ENCODE results near the gene KLHL30.

The KLHL30 gene

DNA sequence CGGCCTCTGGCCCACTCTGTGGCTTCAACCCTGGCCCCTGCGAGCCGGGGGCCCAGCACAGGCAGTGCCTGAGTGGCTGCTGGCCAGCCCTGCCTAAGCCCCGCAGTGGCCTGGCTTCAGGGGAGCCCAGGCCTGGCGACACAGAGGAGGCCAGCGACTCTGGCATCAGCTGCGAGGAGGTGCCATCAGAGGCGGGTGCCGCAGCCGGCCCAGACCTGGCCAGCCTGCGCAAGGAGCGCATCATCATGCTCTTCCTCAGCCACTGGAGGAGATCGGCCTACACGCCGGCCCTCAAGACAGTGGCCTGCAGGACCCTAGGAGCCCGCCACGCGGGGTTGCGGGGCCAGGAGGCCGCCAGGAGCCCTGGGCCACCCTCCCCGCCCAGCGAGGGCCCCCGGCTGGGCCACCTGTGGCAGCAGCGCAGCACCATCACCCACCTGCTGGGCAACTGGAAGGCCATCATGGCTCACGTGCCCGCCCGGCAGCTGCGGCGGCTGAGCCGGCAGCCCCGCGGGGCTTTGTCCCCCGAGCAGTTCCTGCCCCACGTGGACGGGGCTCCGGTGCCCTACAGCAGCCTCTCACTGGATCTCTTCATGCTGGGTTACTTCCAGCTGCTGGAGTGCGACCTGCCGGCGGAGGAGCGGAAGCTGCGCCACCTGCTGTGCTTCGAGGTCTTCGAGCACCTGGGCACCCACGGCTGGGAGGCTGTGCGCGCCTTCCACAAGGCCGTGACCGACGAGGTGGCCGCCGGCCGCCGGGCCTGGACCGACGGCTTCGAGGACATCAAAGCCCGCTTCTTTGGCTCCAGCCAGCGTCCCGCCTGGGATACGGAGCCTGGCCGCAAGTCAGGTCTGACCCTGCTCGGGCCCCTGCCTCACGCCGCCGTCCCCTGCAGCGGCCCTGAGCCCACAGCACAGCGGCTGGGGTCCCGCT, 7.5 kb upstream of the KLHL30 start:
- DNase-seq (ENCODE audit: low read depth in 2 of 2), result no peak

DNA sequence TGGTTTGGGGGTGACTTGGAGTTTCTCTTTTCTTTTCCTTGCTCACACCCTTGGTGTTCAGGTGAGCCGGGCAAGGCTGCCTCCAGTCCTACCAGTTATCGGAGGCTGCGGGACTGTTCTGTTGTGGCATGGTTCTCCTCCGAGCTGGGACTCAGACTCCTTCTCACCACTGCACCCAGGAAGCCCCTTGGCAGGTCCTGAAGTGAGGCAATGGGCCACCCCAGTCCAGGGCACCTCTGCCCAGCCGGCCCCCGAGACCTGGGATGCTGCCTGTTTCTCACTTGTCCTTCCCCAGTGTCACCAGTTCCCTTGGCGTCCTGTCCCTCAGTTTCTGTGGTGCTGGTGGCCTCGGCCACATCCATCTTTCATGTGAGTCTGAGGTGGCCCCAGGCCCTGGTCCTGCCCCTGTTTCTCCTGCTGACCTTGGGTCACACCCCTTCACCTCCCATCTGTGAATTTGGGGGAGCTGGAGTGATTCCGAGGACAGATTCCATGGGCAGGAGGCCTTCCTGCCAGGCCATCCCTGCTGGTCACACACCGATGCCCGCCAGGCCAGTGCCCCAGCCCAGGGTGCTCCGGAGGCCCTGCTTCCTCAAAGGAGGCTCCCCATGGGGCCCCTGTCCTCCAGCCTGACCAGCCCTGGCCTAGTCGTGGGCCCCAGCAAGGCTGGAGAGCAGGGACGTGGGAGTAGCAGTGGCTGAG, 6.6 kb upstream of the KLHL30 start:
- no peak for DNase-seq (ENCODE audit: low read depth in 2 of 2)

DNA sequence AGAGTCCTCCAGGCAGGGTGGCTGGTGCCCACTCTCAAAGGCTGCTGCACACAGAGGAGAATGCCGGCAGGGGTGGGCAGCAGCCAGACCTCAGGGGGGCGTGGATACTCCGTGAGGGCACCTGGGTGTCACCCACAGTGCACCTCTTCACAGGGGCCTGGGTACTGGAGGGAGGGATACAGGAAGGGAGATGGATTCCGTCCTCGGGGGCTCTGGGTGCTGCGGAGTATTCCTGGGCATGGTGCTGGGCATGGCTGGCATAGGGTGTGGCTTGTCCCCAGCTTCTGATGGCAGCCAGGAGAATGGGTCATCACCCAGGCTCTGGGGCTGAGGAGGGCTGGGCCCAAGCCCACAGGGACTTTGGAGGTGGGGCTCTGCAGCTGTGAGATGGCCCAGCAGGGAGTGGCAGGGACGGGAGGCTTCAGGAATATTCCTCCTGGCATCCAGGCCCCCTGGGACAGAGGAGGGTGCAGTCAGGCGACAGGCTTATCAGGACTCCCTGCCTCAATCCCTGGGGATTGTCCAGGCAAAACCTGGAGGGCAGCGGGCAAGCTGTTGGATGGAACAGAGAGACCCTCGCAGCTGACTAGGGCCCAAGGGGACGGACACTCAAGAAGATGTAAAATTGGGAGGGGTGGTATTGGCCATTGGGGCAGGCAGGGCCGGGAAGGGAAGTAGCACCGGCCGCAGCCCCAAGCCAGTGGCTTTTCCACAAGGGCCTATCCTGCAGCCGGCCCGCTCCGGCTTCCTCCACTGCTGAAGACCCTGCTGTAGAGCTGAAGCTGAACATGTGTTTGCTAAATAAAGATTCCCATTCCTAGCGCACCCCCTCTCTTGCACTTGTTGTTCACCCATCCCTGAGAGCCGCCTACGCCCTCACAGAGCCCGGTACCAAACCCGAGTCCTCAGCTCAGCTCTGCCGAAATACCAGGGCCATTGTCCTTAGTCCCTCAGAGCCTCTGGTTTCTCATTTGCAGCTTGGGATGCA, 5.7 kb upstream of the KLHL30 start:
- no peak for DNase-seq (ENCODE audit: low read depth in 2 of 2)

DNA sequence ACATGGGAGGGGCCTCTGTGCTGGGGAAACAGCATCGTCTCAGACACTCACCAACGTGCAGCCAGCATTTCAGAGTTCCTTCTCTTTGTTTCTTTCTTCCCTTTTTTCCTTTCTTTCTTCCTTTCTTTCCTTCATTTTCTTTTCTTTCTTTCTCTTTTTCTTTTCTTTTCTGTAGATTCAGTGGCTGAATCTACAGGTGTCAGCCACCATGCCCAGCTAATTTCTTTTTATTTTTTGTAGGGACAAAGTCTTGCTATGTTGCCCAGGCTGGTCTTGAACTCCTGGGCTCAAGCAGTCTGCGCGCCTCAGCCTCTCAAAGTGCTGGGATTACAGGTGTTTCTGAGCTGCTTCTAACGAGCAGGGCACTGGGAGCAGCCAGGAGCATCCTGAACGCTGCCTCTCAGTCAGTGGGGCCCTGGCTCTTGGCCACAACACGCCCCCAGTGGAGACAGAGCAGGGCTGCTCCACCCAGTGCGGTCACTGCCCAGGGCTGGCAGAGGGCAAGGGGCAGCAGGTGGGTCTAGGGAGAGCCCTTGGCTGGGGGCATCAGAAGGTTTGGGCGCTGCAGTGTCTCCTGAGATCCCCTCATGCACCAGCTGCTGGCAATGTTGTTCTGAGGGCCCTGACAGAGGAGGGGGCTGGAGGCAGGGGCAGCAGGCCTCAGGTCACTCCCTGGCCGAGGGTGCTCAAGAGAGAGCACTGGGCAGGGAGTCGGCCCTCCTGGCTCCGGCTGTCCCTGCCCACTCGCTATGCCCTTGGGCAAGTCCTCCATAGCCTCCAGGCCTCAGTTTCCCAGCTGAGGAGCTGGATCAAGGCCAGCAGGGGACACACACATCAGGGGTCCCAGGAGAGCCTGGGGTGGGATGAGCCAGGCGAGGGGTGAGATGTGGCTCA, 4.7 kb upstream of the KLHL30 start:
- DNase-seq (ENCODE audit: low read depth in 2 of 2), result no peak

DNA sequence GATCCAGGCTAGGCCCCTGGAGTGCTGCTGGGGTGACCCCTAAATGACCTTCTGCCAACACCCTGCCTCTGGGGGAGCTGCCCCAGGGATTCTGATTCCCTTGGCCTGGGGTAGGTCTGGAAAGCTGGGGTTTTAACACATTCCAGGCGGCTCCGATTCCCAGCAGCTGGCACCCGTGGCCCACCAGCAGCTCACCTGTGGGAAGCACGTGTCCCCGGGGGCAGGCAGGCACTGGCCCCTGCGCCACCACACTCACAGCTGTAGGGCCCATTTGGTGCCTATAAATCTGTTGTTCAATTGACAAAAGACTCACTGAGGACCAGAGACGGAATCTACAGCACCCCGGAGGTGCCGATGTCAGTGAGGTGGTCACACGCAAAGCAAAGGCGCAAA, 4.1 kb upstream of the KLHL30 start:
- no peak for DNase-seq (ENCODE audit: low read depth in 2 of 2)

DNA sequence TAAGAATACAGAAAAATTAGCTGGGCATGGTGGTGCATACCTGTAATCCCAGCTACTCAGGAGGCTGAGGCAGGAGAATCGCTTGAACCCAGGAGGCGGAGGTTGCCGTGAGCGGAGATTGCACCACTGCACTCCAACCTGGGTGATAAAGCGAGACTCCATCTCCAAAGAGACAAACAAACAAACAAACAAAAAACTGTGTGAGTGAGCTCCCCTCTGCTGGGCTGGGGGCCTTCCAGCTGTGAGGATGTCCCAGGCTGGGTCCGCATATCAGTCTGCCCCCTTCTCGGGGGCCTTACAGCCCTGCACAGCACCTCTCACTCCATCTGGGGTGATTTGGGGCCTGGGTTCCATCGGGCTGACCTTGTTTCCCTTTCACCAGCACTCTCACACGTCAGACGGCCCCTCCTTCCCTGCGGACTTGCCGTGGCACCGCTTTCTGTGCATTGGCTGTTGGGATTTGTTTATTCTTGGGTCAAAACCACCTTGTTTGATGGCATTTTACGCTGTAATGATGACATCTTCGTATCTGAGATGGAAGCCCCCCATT, 2.8 kb upstream of the KLHL30 start:
- no peak for DNase-seq (ENCODE audit: low read depth in 2 of 2)

DNA sequence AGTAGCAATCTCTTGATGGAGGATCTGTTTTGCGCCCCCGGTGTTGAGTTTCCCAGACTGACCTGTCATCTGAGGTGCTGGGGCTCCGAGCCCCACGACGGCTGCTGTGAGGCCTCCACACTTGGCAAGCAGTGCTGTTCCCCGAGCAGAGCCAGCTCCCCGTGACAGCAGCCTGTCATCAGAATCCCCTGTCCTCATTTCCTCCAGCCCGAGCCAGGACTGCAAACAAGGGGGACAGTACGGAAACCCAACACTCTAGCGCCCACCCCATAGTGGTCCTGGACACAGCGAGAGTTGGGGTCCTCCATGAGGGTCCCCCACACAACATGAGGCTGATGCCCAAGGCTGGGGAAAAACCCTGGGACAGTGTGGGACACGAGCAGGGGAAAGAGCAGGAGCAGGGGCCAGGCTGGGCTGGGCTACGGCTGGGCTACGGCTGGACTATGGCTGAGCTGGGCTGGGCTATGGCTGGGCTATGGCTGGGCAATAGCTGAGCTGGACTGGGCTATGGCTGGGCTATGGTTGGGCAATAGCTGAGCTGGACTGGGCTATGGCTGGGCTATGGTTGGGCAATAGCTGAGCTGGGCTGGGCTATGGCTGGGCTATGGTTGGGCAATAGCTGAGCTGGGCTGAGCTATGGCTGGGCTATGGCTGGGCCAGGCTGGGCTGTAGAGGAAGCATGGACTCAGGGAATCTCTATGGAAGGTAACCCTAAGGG, 1.5 kb upstream of the KLHL30 start:
- no peak for DNase-seq (ENCODE audit: low read depth in 2 of 2)

DNA sequence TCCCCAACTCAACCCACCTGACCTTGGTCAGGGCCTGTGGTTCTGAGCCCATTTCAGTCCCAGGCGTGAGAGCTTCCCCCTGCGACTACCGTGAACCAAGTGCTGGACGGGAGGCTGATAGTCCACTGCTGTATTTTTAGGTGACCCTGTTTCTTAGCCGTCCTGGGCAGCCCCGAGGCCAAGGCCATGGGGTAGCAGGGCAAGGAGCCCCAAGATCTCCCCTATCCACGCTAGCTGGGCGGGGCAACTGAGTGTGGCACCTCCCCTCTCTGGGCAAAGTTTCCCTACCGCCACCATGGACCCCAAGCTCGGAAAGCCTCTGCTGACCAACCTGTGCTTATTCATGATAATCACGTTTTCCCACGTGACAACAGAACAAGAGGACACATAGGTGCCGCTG, 583 bp upstream of the KLHL30 start:
- no peak for DNase-seq (ENCODE audit: low read depth in 2 of 2)

DNA sequence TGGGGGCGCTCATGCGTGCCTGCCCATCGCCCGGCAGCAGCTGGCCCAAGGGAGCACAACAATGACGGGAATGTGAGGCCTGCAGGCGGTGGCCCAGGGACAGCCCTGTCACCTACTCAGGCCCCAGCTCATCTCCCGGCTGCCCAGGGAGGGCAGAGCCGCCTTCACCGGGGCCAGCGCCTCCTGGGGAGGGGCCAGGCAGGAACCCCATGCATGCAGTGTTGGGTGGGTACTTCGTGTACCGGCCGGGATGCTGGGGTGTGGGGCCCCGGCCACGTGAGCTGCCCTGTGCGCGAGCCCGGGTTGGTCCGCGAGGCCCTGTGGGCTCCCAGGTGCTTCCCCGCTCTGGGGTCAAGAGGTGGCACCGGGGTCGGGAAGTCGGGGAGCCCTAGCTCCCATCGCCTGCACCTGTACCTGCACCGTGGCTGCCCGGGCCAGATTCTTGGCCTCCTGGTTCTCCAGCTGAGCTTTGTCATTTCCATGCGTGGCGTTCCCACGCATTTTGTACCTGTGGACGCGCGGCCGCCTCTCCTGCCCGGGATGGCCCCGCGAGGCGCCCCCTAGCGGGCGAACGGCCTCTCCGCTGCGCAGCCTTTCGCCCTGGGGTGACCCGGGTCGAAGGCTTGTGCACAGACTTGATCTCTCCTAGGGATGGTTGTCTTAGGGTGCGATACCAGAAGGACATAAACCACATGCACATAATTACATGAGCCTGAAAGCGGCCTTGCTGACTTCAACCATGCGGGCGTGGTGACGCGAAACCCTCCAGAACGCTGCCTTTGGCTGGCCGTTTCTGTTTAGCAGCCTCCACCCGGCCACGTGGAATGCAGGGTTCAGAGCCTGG, 950 bp downstream of the KLHL30 start:
- DNase-seq (ENCODE audit: low read depth in 2 of 2), result no peak

DNA sequence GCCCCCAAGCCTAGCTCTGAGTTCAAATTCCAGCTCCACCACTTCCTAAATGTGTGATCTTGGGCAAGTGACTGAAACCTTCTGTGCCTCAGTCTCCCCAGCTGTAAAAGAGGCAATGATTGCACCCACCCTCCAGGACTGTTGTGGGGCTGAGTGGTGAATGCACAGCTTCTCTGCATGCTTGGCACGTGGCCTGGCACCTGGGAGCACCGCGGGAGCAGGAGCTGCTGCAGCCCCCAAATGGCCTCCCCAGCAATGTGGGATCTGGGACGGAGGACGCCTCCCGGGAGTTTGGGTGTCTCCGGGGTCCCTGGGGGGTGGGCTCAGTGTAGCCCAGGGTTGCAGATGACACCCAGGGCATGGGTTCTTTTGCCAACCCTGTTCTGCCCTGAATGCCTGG, 1.6 kb downstream of the KLHL30 start:
- no peak for DNase-seq (ENCODE audit: low read depth in 2 of 2)

DNA sequence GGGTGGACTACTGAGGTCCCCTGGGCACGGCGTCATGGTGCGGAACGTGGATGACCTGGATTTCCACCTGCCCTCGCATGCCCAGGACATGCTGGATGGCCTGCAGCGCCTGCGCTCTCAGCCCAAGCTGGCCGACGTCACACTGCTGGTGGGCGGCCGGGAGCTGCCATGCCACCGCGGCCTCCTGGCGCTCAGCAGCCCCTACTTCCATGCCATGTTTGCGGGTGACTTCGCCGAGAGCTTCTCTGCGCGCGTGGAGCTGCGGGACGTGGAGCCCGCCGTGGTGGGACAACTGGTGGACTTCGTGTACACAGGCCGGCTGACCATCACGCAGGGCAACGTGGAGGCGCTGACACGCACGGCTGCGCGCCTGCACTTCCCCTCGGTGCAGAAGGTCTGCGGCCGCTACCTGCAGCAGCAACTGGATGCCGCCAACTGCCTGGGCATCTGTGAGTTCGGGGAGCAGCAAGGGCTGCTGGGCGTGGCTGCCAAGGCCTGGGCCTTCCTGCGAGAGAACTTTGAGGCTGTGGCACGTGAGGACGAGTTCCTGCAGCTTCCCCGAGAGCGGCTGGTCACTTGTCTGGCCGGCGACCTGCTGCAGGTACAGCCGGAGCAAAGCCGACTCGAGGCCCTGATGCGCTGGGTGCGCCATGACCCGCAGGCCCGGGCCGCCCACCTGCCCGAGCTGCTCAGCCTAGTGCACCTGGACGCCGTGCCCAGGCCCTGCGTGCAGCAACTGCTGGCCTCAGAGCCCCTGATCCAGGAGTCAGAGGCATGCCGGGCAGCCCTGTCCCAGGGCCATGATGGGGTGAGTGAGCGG, 2.5 kb downstream of the KLHL30 start:
- DNase-seq (ENCODE audit: low read depth in 2 of 2), result no peak

DNA sequence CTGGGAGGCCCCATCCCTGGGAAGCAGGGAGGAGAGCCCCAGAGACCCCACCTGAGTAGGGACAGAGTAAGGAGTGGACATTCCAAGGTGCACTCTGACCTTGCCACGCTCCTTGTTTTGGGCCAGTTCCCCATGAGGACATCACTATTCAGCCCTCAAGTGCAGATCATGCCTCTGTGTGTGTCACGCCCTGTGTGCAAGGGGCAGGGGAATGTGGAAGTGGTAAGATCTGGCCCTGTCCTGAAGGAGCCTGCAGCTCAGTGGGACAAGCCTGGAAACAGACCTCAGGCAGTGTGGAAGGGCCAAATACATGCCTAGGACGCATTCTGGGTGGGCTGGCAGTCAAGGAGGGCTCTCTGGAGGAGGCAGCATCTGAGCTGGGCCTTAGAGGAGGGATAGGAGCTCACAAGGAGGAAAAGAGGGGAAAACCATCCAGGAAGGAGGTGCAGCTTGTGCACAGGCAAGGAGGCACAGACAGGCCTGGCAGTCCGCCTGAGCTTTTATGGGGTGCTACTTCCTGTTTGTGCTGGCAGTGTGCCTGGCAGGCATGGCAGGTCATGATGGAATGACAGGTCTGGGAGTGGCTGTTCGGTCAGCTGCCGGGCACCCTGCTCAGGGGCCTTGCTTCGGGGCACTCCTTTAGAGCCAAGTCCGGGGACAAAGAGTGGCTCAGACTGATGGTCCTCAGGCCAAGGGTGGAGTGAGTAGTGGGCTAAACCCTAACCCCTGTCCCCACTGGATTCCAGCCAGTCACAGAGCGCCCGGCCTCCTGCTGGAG, 3.3 kb downstream of the KLHL30 start:
- DNase-seq (ENCODE audit: low read depth in 2 of 2), result no peak

DNA sequence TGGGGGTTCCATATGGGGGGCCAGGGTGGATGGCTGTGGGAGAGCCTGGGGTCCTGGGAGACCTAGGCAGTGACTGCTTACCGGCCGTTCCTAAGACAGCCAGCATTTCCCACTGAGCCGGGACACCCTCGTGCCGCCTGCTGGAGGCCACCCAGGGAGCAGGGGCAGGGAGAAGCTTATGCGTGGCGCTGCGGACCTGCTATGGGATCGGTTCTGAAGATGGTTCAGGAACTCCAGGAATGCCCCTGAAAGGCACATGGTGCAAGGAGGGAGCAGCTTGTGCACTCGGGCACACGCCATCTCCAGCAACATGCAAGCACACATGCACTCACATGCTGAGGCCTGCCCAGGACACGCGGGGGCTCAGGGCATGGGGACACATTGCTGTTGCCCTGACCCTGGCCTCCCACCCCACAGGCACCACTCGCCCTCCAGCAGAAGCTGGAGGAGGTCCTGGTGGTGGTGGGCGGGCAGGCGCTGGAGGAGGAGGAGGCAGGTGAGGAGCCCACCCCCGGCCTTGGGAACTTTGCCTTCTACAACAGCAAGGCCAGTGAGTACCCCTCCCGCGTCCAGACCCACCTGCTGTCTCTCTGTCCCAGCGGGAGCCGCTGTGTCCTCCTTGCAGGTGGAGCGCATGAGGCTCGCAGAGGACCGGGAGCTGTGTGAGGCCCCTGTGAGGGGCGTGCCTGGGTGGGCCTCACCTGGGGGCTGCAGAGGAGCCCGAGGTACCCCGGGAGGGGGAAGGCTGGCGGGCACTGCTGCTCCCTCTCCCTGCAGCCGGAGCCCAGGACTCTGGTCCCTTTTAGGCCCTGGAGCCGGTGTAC, 4.1 kb downstream of the KLHL30 start:
- DNase-seq (ENCODE audit: low read depth in 2 of 2), result no peak

DNA sequence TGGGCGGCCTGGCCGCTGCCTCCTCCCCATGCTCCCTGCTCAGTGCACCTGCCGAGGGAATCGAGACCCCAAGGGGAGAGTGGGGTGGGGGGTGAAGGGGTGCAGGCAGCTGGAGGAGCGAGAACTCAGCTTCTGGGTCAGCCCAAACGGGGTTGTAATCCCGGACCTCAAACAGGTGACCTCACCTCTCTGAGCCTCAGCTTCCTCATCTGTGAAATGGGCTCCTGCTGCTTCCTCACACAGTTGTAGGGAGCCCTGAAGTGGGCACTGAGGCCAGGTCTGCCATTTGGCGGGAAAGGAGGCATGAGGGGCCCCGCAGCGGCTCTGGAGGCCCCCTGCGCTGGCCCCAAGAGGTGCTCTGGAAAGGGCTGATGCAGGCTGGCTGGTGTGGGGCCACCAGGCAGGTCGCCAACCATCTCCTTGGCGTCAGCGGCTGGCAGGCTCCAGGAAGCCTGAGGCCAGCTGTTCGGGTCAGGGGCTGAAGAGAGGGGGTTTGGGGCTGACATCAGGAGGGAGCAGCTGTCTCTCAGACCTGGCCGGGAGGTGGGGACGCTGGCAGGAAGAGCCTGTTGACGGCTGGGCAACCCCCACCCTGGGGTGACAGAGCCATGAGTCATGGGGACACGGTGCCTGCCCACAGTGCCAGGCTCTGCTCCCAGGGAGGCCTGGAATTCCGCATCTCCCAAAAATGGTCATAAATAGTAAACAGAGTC, 4.9 kb downstream of the KLHL30 start:
- DNase-seq (ENCODE audit: low read depth in 2 of 2), result no peak

DNA sequence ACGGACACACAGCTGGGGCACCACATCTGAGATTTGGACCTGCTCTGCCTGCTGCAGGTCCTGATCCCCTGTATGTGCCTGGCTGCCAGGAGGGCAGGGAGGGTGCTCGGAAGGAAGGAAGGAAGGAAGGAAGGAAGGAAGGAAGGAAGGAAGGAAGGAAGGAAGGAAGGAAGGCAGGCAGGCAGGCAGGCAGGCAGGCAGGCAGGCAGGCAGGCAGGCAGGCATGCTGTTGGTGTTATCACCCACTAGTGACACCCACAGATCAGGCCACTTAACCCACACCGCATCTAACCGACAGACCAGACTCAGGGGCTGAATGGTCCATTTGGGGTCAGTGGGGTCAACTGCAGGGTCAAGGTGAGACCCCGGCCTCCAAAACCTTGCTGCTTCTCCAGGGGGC, 5.8 kb downstream of the KLHL30 start:
- no peak for DNase-seq (ENCODE audit: low read depth in 2 of 2)

DNA sequence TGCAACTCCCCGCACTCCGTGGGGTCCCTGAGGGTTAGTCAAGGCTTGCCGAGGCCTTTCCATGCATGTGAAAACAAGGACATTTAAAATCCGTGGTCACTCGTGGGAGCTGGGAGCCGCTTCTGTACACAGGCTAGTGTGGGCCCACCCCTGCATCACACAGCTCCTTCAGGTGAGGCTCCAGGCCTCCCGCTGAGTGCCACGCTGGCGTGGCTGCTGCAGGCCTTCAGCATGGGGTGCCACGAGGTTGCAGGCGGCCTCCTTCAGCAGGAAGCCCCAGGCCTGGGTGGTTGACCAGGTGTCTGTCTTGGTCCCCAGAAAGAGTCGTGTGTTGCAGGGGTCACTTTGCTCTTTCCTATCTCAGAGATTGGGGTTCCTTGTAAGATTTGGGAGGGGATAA, 6.6 kb downstream of the KLHL30 start:
- no peak for DNase-seq (ENCODE audit: low read depth in 2 of 2)
